K562 (cell line): ENCODE measurements around the gene MRPL19. TPM values are rescaled to one million over a fixed set of nuclear protein-coding genes. Genes with fewer than 3 reads are reported as not detected.

Source experiments
- ATAC-seq: fragments of 200-7000 bp; cut with Tn5 transposase; 3 replicates; pipeline ENCODE4 v1.9.1; 2020; ENCODE audit warnings: moderate library complexity
- BruUV-seq: library from RNA; stranded (reverse); fragments of 400-500 nt; replicated peaks from 2 replicates; lab custom pipeline; 2021; lab: Mats Ljungman, UMichigan
- CTCF ChIA-PET: fragments of 300-600 bp; formaldehyde crosslinking; extraction: SDS; loops from one replicate; lab custom pipeline; 2021; ENCODE audit warnings: low intra/inter-chr PET ratio; lab: Yijun Ruan, JAX
- POLR2A ChIA-PET: fragments of 300-600, 350-650 bp; sonication (Branson Sonifier 250); formaldehyde crosslinking; extraction: SDS; loops from one replicate; lab custom pipeline; 2021; ENCODE audit warnings: antibody characterized with exemption, inconsistent platforms; lab: Yijun Ruan, JAX
- DNase-seq, 4 experiments: peaks; one replicate each; pipeline versions ENCODE4 v3.0.0 to v3.0.0-alpha.2; 2011 to 2018; ENCODE audit warnings: low spot score in 3 of 4, mixed read lengths in 3 of 4; ENCODE audit errors: extremely low read depth in 1 of 4
- FAIRE-seq: peaks from 2 replicates; lab custom pipeline; 2011; peaks lifted over from hg19 to GRCh38; lab: Jason Lieb, UNC
- H2AFZ ChIP-seq: 2 replicates; pipeline ENCODE4 v1.6.0; 2011; ENCODE audit warnings: low read depth, low read length, control low read depth, inconsistent platforms
- H3K27ac ChIP-seq: fragments of 200-600 bp; 3 replicates; pipeline ENCODE4 v1.8.0; 2011; ENCODE audit warnings: low read depth, mild to moderate bottlenecking, control low read depth, inconsistent platforms, low read length, moderate library complexity, mixed read lengths; ENCODE audit errors: extremely low read depth
- H3K27me3 ChIP-seq, 2 experiments: fragments of 300-600 bp in 1 of 2; 2 replicates in 1 of 2; 3 replicates in 1 of 2; pipeline versions ENCODE4 v1.6.0 to v1.8.0; 2011; ENCODE audit warnings: inconsistent platforms in 2 of 2, low read length in 2 of 2, mild to moderate bottlenecking in 1 of 2, mixed read lengths in 1 of 2, moderate library complexity in 1 of 2; ENCODE audit not compliant: control insufficient read depth in 2 of 2, insufficient read depth in 2 of 2
- H3K36me3 ChIP-seq: fragments of 300-600 bp; 3 replicates; pipeline ENCODE4 v1.8.0; 2011; ENCODE audit warnings: mild to moderate bottlenecking, low read length, inconsistent platforms; ENCODE audit not compliant: control insufficient read depth, insufficient read depth
- H3K4me1 ChIP-seq, 2 experiments: fragments of 200-600 bp in 1 of 2; replicated peaks in 1 of 2; 2 replicates in 1 of 2; 3 replicates in 1 of 2; pipeline versions ENCODE4 v1.5.1 to v1.8.0; 2011; ENCODE audit warnings: inconsistent platforms in 2 of 2, low read length in 2 of 2, mild to moderate bottlenecking in 1 of 2, mixed read lengths in 1 of 2, moderate library complexity in 1 of 2; ENCODE audit not compliant: control insufficient read depth in 2 of 2, insufficient read depth in 2 of 2
- H3K4me2 ChIP-seq: 2 replicates; pipeline ENCODE4 v1.6.1; 2011; ENCODE audit warnings: low read length, control low read depth, inconsistent platforms, mixed read lengths; ENCODE audit not compliant: insufficient read depth
- H3K4me3 ChIP-seq: fragments of 200-600 bp; sonication (generic), shearing (Covaris generic); 2 replicates; pipeline ENCODE4 v1.5.1; 2016; ENCODE audit warnings: control low read depth, inconsistent platforms
- H3K79me2 ChIP-seq: fragments of 200-600 bp; 3 replicates; pipeline ENCODE4 v1.8.0; 2011; ENCODE audit warnings: low read length, inconsistent platforms; ENCODE audit not compliant: control insufficient read depth, insufficient read depth
- H3K9ac ChIP-seq, 2 experiments: 2 replicates each; pipeline versions ENCODE4 v1.6.0 to v1.6.1; 2011; ENCODE audit warnings: low read depth in 2 of 2, low read length in 2 of 2, control low read depth in 1 of 2, inconsistent platforms in 1 of 2, mild to moderate bottlenecking in 1 of 2, mixed read lengths in 1 of 2; ENCODE audit not compliant: insufficient read depth in 1 of 2
- H3K9me1 ChIP-seq: one replicate; pipeline ENCODE4 v1.6.0; 2011; ENCODE audit warnings: inconsistent platforms, mild to moderate bottlenecking, low read length, moderate library complexity; ENCODE audit not compliant: control insufficient read depth, insufficient read depth
- H3K9me3 ChIP-seq: replicated peaks from 2 replicates; pipeline ENCODE4 v1.5.1; 2011; ENCODE audit warnings: low read depth, low read length, inconsistent platforms; ENCODE audit not compliant: control insufficient read depth, insufficient read depth
- H4K20me1 ChIP-seq: replicated peaks from 2 replicates; pipeline ENCODE4 v1.6.1; 2011; ENCODE audit warnings: low read length, inconsistent platforms, mixed read lengths; ENCODE audit not compliant: control insufficient read depth, insufficient read depth
- SRSF1 ChIP-seq: fragments of 200-400 bp; formaldehyde crosslinking; IDR thresholded peaks from 2 replicates; pipeline ENCODE4 v1.6.1; 2017; ENCODE audit warnings: mild to moderate bottlenecking, low read depth, low read length, moderate library complexity
- ZNF134 ChIP-seq: fragments of 250-450 bp; sonication (Bioruptor Pico); conservative IDR thresholded peaks from 2 replicates; pipeline ENCODE4 v1.4.0; 2020
- WGBS: fragments of 100-300 bp; shearing (Covaris generic); methylation state at CpG from one replicate; pipeline ENCODE4 v1.1.6; 2016; ENCODE audit warnings: low coverage, mixed read lengths; ENCODE audit not compliant: insufficient coverage; ENCODE audit errors: missing lambda C conversion rate; 5-methylcytosine and 5-hydroxymethylcytosine counted together
- in situ Hi-C: fragments of 300-500 bp; cut with MboI; formaldehyde crosslinking; loops from 4 replicates; pipeline ENCODE4 v1.15.0; 2018; ENCODE audit warnings: inconsistent platforms, mixed read lengths
- intact Hi-C: fragments of 100-400 bp; cut with micrococcal nuclease; formaldehyde crosslinking; loops from 2 replicates; pipeline ENCODE4 v1.14.2; 2022
- polyA plus RNA-seq, 8 experiments: library from polyadenylated mRNA; depleted of rRNA in 4 of 8; stranded (reverse) in 5 of 8; unstranded in 3 of 8; fragments of >200 nt; fragmentation: Nextera tagmentation in 2 of 8; fragmentation: Illumina TruSeq in 1 of 8; extraction: Ambion mirVana in 2 of 8; extraction: Trizol in 1 of 8; gene quantifications; 2 replicates each; pipeline versions ENCODE4 v1.2.1 to v1.2.3, GENCODE V29; 2011 to 2014; ENCODE audit warnings: inconsistent platforms in 1 of 8, missing spikeins in 1 of 8
- total RNA-seq, 7 experiments: library from RNA; depleted of rRNA in 6 of 7; stranded (reverse); fragments of >200 nt in 6 of 7; fragmentation: Illumina TruSeq in 2 of 7; extraction: Trizol in 2 of 7; gene quantifications; 2 replicates each; pipeline versions ENCODE4 v1.2.1 to v1.2.3, GENCODE V29; 2011 to 2021; ENCODE audit warnings: low replicate concordance in 1 of 7
- TF ChIP-seq, protein P1 (sequence below): fragments of 450-650 bp; IDR thresholded peaks from 2 replicates; pipeline ENCODE4 v1.7.1; 2018; ENCODE audit warnings: mild to moderate bottlenecking, low read depth; ENCODE audit not compliant: partially characterized antibody
- TF ChIP-seq, protein P2 (sequence below): fragments of 450-650 bp; IDR thresholded peaks from one replicate; pipeline ENCODE4 v1.6.1; 2018; ENCODE audit warnings: mild to moderate bottlenecking, moderate library complexity; ENCODE audit not compliant: partially characterized antibody
- TF ChIP-seq, protein P3 (sequence below): fragments of 450-650 bp; IDR thresholded peaks from 2 replicates; pipeline ENCODE4 v1.6.1; 2016; ENCODE audit warnings: missing biosample characterization, missing genetic modification characterization
- TF ChIP-seq, protein P4 (sequence below): fragments of 250-450 bp; sonication (Bioruptor Pico); IDR thresholded peaks from 2 replicates; pipeline ENCODE4 v1.5.0; 2021

MRPL19 gene
- total and polyA plus RNA-seq, 9 of the 15 experiments (the other 6 are each of a cell fraction or from before 2014, with no cell fraction given) = 9.7 to 65.9 (median 56.1) TPM

DNA sequence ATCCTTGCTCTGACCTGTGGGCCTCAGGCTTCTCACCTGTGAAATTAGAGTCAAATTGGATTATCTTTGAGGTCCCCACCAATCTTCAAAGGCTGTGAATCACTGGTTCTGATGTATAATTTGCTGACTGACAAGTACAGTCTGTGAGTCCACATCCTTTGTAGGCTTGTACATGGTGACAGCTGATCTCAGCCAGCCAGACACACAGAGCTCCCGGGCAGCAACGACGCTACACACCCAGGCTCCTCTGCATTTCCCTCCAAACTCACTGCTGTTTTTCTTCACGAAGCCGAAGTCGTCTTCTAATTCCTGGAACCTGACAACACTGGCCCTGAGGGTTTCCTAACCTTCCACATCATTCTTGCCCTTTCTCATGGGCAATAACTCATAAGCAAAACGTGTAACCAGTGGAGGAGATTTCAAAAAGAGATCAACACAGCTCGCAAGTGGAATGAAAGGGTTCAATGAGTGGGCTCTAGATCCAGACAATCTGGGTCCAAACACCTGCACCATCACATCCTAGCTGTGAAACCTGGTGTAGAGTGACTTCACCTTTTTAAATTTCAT is 47.9 kb upstream of the MRPL19 start:
- no peak overlapping the region for H3K27ac ChIP-seq
- no peak overlapping the region for H3K4me3 ChIP-seq
- no peak overlapping the region for H3K9ac ChIP-seq
- BruUV-seq = no TSS peak
- H3K9me3 ChIP-seq = no peaks in the 10 kb centered on the region; the same call in 1 of the 2 replicates
- in situ Hi-C loops (no loop called here), intact Hi-C loops (no loop called here)
- CTCF ChIA-PET = no interaction called here
- H4K20me1 ChIP-seq = no peaks in the 10 kb centered on the region
- ATAC-seq (no peak), DNase-seq (no peak), FAIRE-seq (no peak)
- H3K4me1 ChIP-seq = peaks cover 0 to 6% of the 10 kb centered on the region in 2 experiments; a peak in 1 of 5 replicates
- H3K36me3 ChIP-seq = no peaks in the 10 kb centered on the region
- no peaks in the 10 kb centered on the region for H3K9me1 ChIP-seq
- POLR2A ChIA-PET = interaction anchor here (0.7 kb wide), 1 partner anchor 533 kb away, joined by 3 read pairs; no protein-coding TSS in a partner anchor
- TF ChIP-seq SRSF1 (no peak), ZNF134 (CRISPR knock-in tag) (no peak)
- TF ChIP-seq, protein P1, sequence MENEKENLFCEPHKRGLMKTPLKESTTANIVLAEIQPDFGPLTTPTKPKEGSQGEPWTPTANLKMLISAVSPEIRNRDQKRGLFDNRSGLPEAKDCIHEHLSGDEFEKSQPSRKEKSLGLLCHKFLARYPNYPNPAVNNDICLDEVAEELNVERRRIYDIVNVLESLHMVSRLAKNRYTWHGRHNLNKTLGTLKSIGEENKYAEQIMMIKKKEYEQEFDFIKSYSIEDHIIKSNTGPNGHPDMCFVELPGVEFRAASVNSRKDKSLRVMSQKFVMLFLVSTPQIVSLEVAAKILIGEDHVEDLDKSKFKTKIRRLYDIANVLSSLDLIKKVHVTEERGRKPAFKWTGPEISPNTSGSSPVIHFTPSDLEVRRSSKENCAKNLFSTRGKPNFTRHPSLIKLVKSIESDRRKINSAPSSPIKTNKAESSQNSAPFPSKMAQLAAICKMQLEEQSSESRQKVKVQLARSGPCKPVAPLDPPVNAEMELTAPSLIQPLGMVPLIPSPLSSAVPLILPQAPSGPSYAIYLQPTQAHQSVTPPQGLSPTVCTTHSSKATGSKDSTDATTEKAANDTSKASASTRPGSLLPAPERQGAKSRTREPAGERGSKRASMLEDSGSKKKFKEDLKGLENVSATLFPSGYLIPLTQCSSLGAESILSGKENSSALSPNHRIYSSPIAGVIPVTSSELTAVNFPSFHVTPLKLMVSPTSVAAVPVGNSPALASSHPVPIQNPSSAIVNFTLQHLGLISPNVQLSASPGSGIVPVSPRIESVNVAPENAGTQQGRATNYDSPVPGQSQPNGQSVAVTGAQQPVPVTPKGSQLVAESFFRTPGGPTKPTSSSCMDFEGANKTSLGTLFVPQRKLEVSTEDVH = no peak
- TF ChIP-seq, protein P2, sequence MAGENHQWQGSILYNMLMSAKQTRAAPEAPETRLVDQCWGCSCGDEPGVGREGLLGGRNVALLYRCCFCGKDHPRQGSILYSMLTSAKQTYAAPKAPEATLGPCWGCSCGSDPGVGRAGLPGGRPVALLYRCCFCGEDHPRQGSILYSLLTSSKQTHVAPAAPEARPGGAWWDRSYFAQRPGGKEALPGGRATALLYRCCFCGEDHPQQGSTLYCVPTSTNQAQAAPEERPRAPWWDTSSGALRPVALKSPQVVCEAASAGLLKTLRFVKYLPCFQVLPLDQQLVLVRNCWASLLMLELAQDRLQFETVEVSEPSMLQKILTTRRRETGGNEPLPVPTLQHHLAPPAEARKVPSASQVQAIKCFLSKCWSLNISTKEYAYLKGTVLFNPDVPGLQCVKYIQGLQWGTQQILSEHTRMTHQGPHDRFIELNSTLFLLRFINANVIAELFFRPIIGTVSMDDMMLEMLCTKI = no peak
- TF ChIP-seq, protein P3, sequence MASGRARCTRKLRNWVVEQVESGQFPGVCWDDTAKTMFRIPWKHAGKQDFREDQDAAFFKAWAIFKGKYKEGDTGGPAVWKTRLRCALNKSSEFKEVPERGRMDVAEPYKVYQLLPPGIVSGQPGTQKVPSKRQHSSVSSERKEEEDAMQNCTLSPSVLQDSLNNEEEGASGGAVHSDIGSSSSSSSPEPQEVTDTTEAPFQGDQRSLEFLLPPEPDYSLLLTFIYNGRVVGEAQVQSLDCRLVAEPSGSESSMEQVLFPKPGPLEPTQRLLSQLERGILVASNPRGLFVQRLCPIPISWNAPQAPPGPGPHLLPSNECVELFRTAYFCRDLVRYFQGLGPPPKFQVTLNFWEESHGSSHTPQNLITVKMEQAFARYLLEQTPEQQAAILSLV (tag) = no peak
- TF ChIP-seq, protein P4, sequence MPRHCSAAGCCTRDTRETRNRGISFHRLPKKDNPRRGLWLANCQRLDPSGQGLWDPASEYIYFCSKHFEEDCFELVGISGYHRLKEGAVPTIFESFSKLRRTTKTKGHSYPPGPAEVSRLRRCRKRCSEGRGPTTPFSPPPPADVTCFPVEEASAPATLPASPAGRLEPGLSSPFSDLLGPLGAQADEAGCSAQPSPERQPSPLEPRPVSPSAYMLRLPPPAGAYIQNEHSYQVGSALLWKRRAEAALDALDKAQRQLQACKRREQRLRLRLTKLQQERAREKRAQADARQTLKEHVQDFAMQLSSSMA = no peak
- H2AFZ ChIP-seq = peak overlapping the region; percentile 45; the same call in 1 of the 2 replicates
- H3K27me3 ChIP-seq = no peaks in the 10 kb centered on the region
- no peaks in the 10 kb centered on the region for H3K79me2 ChIP-seq
- H3K4me2 ChIP-seq = no peak overlapping the region
- WGBS = 23% methylated on average over 8 of the region's 8 CpGs
